ENCODE measurements around the gene TCHP.
"Not testable (repeated sequence)": the region's sequence is repeated elsewhere in the genome, so short reads cannot be mapped to it uniquely, and the experiment has no call there.

Gene TCHP

GRCh38 chr12:109926488-109927210 lies 26.6 kb downstream of the TCHP start:
- no peak for TF ChIP-seq CTCF (IDR thresholded peaks at IDR 0.05; ENCODE audit: low read depth, low read length)
- no peak for DNase-seq
- Histone ChIP-seq H3K4me3 (ENCODE audit: low read depth, low read length) (no peak overlapping the region), H3K27me3 (no peaks in the 10 kb centered on the region), H3K36me3 (peaks cover 6% of the 10 kb centered on the region), H3K9me3 (no peaks in the 10 kb centered on the region), H3K4me1 (no peaks in the 10 kb centered on the region)

- DNase-seq: peak; percentile 60
- Histone ChIP-seq H3K9me3 (no peaks in the 10 kb centered on the region), H3K4me3 (ENCODE audit: low read depth, low read length) (no peak overlapping the region), H3K27me3 (no peaks in the 10 kb centered on the region), H3K36me3 (peaks cover 15% of the 10 kb centered on the region), H3K4me1 (no peaks in the 10 kb centered on the region)
- TF ChIP-seq CTCF (IDR thresholded peaks at IDR 0.05; ENCODE audit: low read depth, low read length): peak; percentile 86
Observed at GRCh38 chr12:109927622-109928021, 27.5 kb downstream of the TCHP start.

DNA sequence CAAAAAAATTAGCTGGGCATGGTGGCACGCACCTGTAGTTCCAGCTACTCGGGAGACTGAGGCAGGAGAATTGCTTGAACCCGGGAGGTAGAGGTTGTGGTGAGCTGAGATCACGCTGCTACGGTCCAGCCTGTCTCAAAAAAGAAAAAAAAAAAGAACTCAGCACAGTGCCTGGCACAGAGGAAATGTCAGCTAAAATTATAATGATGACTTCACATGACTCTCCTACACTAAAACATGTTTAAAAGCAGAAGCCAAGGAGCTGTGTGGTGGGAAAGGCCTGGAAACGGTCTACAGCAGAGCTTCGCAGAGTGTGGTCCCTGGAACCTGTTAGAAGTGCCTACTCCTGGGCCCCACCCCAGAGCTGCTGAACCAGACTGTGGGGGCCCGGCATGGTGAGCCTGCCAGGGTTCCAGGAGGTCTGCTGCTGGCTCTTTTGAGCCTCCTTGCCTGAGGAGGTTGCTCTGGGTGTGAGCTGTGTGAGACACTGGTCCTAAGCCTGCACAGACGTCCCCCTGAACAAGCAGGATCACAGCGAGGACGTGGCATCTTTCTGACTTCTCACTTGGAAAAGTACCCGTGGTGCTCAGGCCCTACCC lies 28.1 kb downstream of the TCHP start:
- peaks cover 19% of the 10 kb centered on the region for H3K36me3 ChIP-seq
- no peak overlapping the region for H3K4me3 ChIP-seq (ENCODE audit: low read depth, low read length)
- H3K9me3 ChIP-seq: no peaks in the 10 kb centered on the region
- no peaks in the 10 kb centered on the region for H3K27me3 ChIP-seq
- DNase-seq: no peak
- TF ChIP-seq CTCF (IDR thresholded peaks at IDR 0.05; ENCODE audit: low read depth, low read length): no peak
- H3K4me1 ChIP-seq: no peaks in the 10 kb centered on the region

DNA sequence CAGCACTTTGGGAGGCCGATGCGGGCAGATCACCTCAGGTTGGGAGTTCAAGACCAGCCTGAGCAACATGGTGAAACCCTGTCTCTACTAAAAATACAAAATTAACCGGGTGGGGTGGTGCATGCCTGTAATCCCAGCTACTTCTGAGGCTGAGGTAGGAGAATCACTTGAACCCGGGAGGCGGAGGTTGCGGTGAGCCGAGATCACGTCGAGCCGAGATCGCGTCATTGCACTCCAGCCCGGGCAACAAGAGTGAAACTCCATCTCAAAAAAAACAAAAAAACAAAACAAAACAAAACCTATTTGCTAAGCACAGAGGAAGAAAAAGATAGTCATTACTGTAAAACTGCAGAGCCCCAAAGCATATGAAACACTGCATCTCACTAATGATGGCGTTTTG lies 29.3 kb downstream of the TCHP start:
- DNase-seq; H3K4me3 ChIP-seq (ENCODE audit: low read depth, low read length); H3K9me3 ChIP-seq; H3K27me3 ChIP-seq; H3K4me1 ChIP-seq: not testable (repeated sequence)
- H3K36me3 ChIP-seq: peaks cover 19% of the 10 kb centered on the region

DNA sequence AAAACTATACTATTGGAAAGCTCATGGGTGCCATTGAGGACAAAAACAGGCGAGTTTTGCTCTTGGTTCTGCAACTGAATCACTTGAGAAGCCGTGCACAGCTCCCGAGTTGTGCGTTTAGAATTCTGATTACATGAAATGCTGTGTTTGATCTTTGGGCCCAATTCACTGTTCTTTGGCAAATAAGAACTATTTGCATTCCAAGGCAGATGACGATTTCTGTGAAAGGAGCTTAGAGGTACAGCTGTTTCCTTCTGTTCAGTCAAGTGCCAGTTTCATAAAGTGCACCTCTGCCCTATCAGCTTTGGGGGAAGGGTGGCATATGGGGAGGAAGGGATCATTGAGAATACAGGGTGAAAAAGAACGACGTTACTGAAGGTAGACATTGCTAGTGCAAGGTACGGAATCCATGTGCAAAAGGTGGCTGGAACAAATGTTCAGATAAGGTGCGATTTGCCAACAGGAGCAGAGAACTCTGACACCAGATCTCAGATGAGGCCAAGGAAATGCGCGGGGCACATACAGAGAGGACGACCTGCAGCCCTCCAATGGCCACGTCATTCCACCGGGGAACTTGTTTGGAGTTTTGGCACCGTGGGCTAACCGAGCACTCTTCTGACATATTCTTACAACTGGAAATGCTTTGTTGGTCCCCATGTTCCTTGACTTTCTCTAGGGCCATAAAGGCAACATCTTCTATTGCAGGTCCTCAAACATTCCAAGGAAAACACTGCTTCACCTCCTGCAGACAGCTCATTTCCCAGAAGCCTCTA lies 30.1 kb downstream of the TCHP start:
- no peak for TF ChIP-seq CTCF (IDR thresholded peaks at IDR 0.05; ENCODE audit: low read depth, low read length)
- peaks cover 19% of the 10 kb centered on the region for H3K36me3 ChIP-seq
- H3K4me1 ChIP-seq: no peaks in the 10 kb centered on the region
- H3K9me3 ChIP-seq: no peaks in the 10 kb centered on the region
- H3K4me3 ChIP-seq (ENCODE audit: low read depth, low read length): no peak overlapping the region
- no peaks in the 10 kb centered on the region for H3K27me3 ChIP-seq
- DNase-seq: no peak

DNA sequence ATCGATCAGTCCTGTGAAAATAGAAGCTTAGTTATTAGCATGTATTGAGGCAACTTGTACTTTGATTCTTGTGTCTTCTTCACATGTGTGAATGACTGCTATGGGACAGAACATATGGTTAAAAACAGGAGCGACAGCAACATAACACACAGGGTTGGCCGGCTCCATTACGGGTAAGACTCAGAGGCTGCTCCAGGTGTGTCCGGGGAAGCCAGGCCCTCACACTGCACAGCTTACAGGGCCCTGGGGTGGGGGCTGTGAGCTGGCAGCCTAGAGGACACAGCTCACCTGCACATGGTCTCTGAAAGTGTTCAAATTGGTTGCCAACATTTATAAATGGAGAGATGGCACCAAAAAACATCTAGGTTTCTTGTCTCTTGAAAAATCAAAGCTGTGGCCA lies 31.1 kb downstream of the TCHP start:
- no peak for TF ChIP-seq CTCF (IDR thresholded peaks at IDR 0.05; ENCODE audit: low read depth, low read length)
- H3K4me3 ChIP-seq (ENCODE audit: low read depth, low read length): no peak overlapping the region
- no peaks in the 10 kb centered on the region for H3K27me3 ChIP-seq
- no peak for DNase-seq
- H3K36me3 ChIP-seq: peaks cover 21% of the 10 kb centered on the region
- H3K9me3 ChIP-seq: no peaks in the 10 kb centered on the region
- no peaks in the 10 kb centered on the region for H3K4me1 ChIP-seq
